ENCODE measurements around the gene MLLT6.
"Not testable (repeated sequence)": the region's sequence is repeated elsewhere in the genome, so short reads cannot be mapped to it uniquely, and the experiment has no call there.

Gene MLLT6

GRCh38 chr17:38709104-38709820 is 4.2 kb downstream of the MLLT6 start:
- DNase-seq: no peak

DNA sequence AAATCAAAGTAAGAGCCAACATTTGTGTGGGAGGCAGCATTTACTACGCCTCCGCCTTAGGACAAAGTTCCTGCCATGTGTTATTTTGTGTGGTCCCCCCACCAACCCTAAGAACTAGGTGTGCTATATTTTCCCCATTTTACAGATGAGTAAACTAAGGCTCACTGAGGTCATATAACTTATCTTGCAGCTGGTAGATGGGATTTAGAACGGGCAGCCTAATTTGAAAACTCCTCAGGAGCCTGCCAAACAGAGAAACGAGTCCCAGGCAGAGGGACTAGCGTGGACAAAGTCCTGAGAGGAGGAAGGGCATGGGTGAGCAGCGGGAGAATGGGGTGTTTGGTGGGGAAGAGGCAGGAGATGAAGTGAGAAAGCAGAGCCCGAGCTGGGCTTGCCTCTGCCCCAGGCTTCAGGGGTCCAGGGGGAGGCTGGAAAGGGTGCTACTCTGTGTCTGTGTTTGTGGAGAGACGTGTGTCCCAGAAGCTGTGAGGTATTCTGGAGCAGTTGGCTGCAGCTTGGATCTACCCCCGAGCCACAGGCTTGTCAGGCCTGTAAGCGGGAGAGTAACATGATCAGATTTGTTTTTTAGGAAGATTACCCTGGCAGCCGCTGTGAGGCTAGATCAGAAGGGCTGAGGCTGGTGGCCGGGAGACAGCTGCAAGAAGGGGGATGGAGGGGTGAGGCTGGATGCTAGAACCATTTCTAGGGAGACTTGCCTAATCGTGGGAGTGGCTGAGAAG is 5.0 kb downstream of the MLLT6 start:
- DNase-seq: no peak

DNA sequence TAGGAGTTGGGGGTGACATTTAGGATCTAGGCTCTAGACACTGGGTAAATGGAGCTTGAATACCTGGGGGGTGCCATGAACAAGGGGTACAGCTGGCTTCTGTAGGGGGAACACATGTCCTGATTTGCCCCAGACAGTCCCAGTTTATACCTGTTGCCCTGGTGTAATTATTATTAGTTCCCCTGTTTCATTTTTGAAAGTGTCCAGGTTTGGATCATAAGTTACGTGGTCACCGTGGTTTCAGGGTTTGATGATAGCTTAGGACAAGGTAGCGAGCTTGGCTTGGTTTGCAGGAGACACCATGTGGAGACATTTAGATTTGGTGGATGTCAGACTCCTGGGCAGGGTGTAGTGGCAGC is 5.5 kb downstream of the MLLT6 start:
- DNase-seq: no peak

GRCh38 chr17:38710985-38711384 is 5.9 kb downstream of the MLLT6 start:
- no peak for DNase-seq

DNA sequence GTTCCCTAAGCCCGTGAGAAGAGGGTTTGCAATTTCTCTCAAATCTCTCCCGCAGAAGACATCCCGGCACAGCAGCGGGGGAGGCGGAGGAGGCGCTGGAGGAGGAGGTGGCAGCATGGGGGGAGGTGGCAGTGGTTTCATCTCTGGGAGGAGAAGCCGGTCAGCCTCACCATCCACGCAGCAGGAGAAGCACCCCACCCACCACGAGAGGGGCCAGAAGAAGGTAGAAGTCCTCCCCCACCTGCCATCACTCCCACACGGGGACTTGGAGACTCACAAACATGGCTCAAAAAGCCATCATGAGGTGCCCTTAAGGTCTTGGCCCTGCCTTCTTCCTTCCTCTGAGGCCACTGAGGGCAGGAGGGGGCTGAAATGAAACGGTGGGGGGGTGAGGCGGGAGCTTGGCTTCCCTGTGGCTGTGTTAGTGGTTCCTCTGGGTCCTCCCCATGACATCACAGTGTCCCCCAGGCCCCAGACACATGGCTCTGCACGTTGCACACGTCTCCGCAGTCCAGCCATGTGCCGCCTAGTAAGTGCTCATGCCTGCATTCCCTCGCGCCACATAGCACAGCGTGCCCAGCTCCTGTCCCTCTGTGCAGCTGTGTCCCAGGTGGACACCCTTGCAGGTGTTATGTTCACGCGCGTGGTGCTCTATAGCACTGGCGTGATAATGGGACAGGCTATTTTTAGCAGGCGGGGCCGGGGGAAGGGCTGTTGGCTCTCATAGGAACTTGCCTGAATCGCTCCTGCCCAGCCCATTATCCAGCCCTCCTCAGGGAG is 6.9 kb downstream of the MLLT6 start:
- no peak for DNase-seq

GRCh38 chr17:38712593-38712992 is 7.5 kb downstream of the MLLT6 start:
- DNase-seq: no peak

DNA sequence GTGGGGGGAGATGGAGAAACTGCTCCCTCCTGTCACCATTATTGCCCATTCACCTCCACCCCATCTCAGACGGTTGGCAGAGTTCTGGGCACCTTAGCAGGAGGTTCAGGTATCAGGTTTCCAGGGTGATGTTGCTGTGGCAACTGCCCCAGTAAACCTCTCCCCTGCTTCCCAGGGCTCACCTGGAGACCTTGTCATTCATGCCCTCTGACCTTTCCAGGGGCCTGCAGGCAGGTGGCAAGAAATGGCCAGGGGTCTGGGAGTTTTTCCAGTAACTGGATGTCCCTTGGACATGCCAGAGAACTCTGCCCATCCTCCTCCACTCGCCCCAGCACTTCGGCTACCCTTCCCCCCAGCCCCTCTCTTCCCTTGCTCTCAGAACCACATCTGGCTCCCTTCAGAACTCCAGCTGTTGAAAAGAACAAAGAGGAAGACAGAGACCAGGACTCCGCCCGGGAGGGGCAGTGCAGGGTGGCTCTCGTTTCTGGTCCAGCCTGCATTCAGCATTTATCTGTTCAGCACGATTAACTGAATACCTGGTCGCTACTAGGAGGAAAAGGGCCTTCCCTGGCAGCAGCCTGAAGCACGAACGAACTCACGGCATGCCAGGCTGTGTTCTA is 8.5 kb downstream of the MLLT6 start:
- DNase-seq: no peak

DNA sequence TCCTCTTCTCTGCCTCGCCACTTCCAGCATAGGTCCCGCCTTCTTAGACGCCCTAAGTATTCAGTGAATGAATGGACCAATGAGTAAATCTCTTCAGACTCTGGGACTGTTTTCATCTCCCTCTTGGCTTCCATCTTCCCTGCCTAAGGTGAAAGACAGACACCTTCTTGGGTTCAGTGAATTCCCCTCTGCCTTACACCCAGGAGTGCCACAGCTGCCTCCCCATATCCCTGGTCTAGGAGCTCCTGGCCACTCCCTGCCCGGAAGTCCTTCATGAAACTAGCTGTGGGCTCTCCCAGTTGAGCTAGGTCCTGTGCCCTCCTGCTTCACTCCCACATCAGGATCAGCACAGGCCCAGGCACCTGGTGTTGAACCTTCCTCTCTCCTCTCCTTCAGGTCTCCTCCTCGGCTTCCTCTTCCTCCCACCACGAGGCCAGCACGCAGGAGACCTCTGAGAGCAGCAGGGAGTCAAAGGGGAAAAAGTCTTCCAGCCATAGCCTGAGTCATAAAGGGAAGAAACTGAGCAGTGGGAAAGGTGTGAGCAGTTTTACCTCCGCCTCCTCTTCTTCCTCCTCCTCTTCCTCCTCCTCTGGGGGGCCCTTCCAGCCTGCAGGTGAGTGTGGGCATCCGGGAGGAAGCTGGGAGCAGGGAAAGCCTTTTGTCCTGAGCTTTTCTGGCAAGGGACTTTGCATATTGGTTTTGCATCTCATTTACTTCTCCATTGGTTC is 10.3 kb downstream of the MLLT6 start:
- DNase-seq: peak; percentile 87 to 91

- DNase-seq: no peak
Measured at GRCh38 chr17:38716368-38717005, 11.4 kb downstream of the MLLT6 start.

DNA sequence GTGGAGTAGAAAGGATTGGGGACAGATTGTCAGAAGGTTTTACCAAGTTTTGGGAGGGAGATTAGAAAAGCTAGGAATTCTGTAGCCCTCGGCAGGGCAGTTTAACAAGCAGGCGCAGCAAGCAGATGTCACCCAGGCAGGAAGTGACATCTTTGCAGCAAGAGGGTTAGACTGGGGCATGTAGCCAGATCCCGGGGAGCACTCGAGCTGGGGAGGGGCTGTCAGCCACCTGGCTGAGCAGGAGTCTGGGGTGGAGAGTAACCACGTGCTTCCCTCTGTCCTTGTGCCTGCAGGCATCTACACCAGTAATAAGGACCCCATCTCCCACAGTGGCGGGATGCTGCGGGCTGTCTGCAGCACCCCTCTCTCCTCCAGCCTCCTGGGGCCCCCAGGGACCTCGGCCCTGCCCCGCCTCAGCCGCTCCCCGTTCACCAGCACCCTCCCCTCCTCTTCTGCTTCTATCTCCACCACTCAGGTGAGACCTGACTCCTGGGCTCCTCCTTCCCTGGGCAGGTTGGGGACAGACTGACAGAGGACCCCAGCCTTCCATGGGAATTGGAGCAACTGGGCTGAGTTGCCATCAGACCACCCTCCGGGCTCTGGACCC is 12.2 kb downstream of the MLLT6 start:
- no peak for DNase-seq

DNA sequence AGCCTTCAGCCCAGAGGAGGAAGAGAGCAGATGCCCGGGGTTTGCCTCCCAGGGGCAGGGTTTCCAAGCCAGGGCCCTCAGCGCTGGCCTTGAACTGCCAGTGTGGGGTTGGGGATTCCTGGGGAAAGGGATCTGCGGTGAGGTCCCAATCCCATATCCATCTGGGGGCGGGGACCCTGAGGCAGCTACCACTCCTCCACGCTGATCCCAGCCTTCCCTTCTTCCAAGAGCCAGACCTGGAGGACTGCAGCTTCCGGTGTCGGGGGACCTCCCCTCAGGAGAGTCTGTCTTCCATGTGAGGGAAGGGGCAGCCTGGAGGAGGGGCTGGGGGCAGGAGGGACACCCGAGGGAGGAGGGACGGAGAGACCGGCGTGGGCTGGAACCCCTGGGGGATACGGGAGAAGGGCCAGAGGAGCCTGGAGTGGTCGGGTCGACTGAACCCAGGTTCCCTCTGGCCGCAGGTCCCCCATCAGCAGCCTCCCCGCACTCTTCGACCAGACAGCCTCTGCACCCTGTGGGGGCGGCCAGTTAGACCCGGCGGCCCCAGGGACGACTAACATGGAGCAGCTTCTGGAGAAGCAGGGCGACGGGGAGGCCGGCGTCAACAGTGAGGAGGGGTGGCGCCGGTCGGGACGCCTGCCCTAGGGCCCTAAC is 14.3 kb downstream of the MLLT6 start:
- no peak for DNase-seq

DNA sequence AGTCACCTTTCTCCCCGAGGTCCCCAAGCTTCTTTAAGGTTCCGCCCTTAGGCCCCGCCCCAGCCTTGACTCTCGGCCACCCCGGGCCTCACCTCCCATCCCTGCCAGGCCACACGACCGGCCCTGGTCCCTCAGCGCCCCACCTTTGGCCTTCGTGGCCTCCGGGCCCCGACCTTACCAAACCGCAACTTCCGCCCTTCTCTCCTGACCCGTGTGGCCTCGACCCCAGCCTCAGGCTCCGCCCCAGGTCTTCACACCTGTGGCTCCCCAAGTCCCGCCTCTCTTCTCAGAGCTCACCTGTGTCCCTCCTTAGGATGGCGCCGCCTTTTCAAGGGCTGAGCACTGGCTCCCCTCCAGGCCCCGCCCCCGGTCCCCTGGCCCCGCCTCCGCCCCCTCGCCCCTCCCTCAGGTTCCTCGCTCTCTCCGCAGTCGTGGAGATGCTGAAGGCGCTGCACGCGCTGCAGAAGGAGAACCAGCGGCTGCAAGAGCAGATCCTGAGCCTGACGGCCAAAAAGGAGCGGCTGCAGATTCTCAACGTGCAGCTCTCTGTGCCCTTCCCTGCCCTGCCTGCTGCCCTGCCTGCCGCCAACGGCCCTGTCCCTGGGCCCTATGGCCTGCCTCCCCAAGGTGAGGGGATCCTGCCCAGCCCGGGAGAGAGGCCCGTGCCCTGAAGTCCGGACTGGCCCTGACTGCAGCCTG is 15.0 kb downstream of the MLLT6 start:
- DNase-seq: peak in 1 of 2 experiments; percentile 27

DNA sequence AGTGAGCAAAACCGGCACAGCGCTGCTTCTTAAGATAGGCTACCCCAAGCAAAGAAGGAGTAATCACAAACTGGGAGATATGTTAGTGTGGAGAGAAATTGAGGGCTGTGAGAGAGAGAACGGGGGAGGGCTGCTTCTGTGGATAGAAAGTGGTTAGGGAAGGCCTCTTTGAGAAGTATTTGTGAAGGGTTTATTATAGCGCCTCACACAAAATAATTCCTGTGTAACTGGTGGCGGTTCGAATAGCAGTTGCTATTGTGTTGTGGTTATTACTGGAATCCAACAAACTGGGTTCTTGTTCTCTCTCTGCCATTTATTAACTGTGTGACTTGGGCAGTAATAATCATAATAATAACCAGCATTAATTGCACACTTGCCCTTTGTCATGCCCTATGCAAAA is 15.9 kb downstream of the MLLT6 start:
- no peak for DNase-seq

- DNase-seq: no peak
Measured at GRCh38 chr17:38721802-38722201, 16.7 kb downstream of the MLLT6 start.

- DNase-seq: no peak
Measured at GRCh38 chr17:38724337-38724988, 19.4 kb downstream of the MLLT6 start.

DNA sequence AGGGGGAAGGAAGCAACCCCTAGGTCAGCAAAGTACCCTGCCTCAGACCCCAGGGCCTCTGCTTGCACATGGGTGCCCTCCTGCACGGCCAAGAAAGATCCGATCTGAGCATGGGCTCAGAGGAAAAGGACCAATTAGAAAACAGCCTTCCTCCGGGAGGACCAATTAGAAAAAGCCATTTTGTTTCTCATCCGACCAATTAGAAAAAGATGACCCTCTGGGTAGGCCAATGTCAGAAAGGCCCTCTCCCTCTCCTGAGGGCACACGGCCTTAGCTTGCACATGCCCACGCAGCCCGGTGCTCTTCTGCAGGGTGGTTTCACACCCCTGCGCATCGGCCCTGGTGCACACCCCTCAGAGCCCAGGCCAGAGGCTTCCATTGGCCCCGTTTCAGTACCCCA is 20.0 kb downstream of the MLLT6 start:
- DNase-seq: no peak

GRCh38 chr17:38726145-38726544 is 21.1 kb downstream of the MLLT6 start:
- DNase-seq: not testable (repeated sequence)

- DNase-seq: no peak
Measured at GRCh38 chr17:38727736-38728135, 22.7 kb downstream of the MLLT6 start.

- no peak for DNase-seq
Measured at GRCh38 chr17:38728290-38728831, 23.3 kb downstream of the MLLT6 start.

Data from NCI-H526 (cell line).